SU-DHL-6 (cell line): ENCODE data around the gene LHFPL3.

Experiments used
- H2AFZ ChIP-seq: fragments of 200-600 bp; sonication (generic); 2 replicates; pipeline ENCODE4 v1.6.1; 2014; ENCODE audit warnings: low read depth, mild to moderate bottlenecking, moderate library complexity, mixed read lengths, antibody characterized with exemption, low read length; ENCODE audit not compliant: severe bottlenecking
- H3F3A ChIP-seq: fragments of 200-600 bp; shearing (Covaris generic); 2 replicates; pipeline ENCODE4 v1.6.0; 2016; ENCODE audit warnings: antibody characterized with exemption, mild to moderate bottlenecking; ENCODE audit not compliant: insufficient read depth
- H3K27ac ChIP-seq: fragments of 200-600 bp; sonication (generic); 2 replicates; pipeline ENCODE4 v1.5.1; 2016; ENCODE audit warnings: low read depth, mild to moderate bottlenecking, low read length, moderate library complexity, mixed read lengths
- H3K27me3 ChIP-seq: fragments of 200-600 bp; sonication (generic), shearing (Covaris generic); 2 replicates; pipeline ENCODE4 v1.6.0; 2014; ENCODE audit warnings: mild to moderate bottlenecking, low read length
- H3K36me3 ChIP-seq: fragments of 200-600 bp; sonication (generic); 2 replicates; pipeline ENCODE4 v1.6.1; 2014; ENCODE audit warnings: mild to moderate bottlenecking, low read length, mixed read lengths
- H3K4me2 ChIP-seq: fragments of 300-600, 200-600 bp; shearing (Covaris generic), sonication (generic); 2 replicates; pipeline ENCODE4 v1.6.0; 2014; ENCODE audit warnings: low read length, low read depth, mild to moderate bottlenecking; ENCODE audit not compliant: poor library complexity, severe bottlenecking
- H3K4me3 ChIP-seq: fragments of 200-600 bp; sonication (generic); 2 replicates; pipeline ENCODE4 v1.5.1; 2014; ENCODE audit warnings: antibody characterized with exemption, low read length, mild to moderate bottlenecking, mixed read lengths; ENCODE audit not compliant: insufficient read depth, poor library complexity, severe bottlenecking
- H3K79me2 ChIP-seq: fragments of 200-600 bp; sonication (generic); 2 replicates; pipeline ENCODE4 v1.6.1; 2014; ENCODE audit warnings: mild to moderate bottlenecking, low read length, moderate library complexity; ENCODE audit not compliant: insufficient read depth
- H3K9ac ChIP-seq: fragments of 200-600 bp; sonication (generic); 2 replicates; pipeline ENCODE4 v1.7.0; 2014; ENCODE audit warnings: mild to moderate bottlenecking, low read length
- H3K9me2 ChIP-seq: fragments of 200-600 bp; sonication (generic); replicated peaks from 2 replicates; pipeline ENCODE4 v1.6.1; 2014; ENCODE audit warnings: low read length; ENCODE audit not compliant: insufficient read depth
- H3K9me3 ChIP-seq: fragments of 200-600 bp; sonication (generic); 2 replicates; pipeline ENCODE4 v1.6.1; 2014; ENCODE audit warnings: low read length, mixed read lengths; ENCODE audit not compliant: insufficient read depth
- H4K20me1 ChIP-seq: fragments of 200-600 bp; sonication (generic); 2 replicates; pipeline ENCODE4 v1.6.1; 2014; ENCODE audit warnings: low read depth, mild to moderate bottlenecking, antibody characterized with exemption, low read length, moderate library complexity, mixed read lengths
- EZH2phosphoT487 ChIP-seq: fragments of 200-600 bp; sonication (generic), shearing (Covaris generic); conservative IDR thresholded peaks from 2 replicates; pipeline ENCODE4 v1.6.1; 2018; ENCODE audit warnings: mild to moderate bottlenecking, antibody characterized with exemption, low read length, moderate library complexity, mixed read lengths
- TF ChIP-seq, protein P1 (sequence below): fragments of 200-600 bp; sonication (generic); IDR thresholded peaks from one replicate; pipeline ENCODE4 v1.5.1; 2017; ENCODE audit warnings: antibody characterized with exemption, mild to moderate bottlenecking, low read length, moderate library complexity; ENCODE audit not compliant: insufficient read depth, poor library complexity, severe bottlenecking

Gene LHFPL3

DNA sequence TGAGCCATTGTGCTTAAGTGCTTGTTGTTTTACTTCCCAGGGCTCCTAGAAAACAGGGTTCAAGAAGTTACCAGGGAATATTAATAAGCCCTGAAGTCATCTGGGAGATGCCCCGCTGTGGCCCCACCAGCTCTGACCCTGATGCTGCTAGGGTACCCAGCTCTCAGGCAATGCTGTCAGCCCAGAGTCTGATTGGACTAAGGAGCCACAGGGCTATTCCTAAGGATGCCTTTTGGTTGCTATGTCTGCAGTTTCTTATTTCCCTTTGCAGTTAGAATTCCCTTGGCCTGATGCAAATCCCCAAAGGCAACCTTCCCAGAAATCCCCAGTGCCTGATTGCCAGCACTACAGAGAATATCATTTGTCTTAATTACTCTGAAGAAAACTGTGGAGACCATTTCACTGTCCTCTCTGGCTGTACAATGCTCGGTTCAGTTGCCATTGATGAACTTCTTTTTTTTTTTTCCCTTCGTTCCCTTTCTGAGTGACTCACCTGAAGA is 448.9 kb downstream of the LHFPL3 start:
- H3K9ac ChIP-seq: no peak overlapping the region
- no peaks in the 10 kb centered on the region for H4K20me1 ChIP-seq
- TF ChIP-seq, protein P1, sequence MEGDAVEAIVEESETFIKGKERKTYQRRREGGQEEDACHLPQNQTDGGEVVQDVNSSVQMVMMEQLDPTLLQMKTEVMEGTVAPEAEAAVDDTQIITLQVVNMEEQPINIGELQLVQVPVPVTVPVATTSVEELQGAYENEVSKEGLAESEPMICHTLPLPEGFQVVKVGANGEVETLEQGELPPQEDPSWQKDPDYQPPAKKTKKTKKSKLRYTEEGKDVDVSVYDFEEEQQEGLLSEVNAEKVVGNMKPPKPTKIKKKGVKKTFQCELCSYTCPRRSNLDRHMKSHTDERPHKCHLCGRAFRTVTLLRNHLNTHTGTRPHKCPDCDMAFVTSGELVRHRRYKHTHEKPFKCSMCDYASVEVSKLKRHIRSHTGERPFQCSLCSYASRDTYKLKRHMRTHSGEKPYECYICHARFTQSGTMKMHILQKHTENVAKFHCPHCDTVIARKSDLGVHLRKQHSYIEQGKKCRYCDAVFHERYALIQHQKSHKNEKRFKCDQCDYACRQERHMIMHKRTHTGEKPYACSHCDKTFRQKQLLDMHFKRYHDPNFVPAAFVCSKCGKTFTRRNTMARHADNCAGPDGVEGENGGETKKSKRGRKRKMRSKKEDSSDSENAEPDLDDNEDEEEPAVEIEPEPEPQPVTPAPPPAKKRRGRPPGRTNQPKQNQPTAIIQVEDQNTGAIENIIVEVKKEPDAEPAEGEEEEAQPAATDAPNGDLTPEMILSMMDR: no peak
- TF ChIP-seq EZH2phosphoT487: no peak
- H3K4me2 ChIP-seq: no peak overlapping the region
- no peaks in the 10 kb centered on the region for H3K27me3 ChIP-seq
- no peak overlapping the region for H3K27ac ChIP-seq
- H3K9me2 ChIP-seq: no peaks in the 10 kb centered on the region
- no peaks in the 10 kb centered on the region for H3K79me2 ChIP-seq
- H3K36me3 ChIP-seq: no peaks in the 10 kb centered on the region
- H2AFZ ChIP-seq: no peak overlapping the region
- no peaks in the 10 kb centered on the region for H3K9me3 ChIP-seq
- no peak overlapping the region for H3K4me3 ChIP-seq
- H3F3A ChIP-seq: no peaks in the 10 kb centered on the region

DNA sequence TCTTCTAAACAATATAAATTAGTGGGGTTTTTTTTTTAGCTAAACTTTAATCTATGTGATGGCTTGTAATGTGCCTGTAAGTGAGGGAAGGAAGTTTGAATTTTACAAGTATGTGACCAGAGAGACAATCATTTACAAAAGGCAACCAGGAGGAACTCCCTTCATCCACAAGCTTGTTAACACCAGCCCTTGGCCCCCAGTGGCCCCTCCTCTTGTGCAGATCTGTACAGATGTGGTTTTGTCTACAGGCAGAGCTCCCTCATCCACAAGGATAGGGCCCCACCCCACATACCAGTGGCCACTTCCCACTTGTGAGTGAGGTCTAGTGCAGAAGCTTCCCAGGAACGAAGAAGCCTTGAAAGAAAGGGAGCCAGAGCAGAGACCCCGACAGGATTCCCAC is 451.5 kb downstream of the LHFPL3 start:
- H3K79me2 ChIP-seq: no peaks in the 10 kb centered on the region
- no peaks in the 10 kb centered on the region for H3K9me2 ChIP-seq
- no peak overlapping the region for H3K27ac ChIP-seq
- H3K36me3 ChIP-seq: no peaks in the 10 kb centered on the region
- no peak overlapping the region for H3K4me2 ChIP-seq
- no peak overlapping the region for H3K4me3 ChIP-seq
- no peak overlapping the region for H3K9ac ChIP-seq
- H2AFZ ChIP-seq: no peak overlapping the region
- TF ChIP-seq, protein P1: no peak
- no peak for TF ChIP-seq EZH2phosphoT487
- H3K27me3 ChIP-seq: no peaks in the 10 kb centered on the region
- H3K9me3 ChIP-seq: no peaks in the 10 kb centered on the region
- no peaks in the 10 kb centered on the region for H4K20me1 ChIP-seq
- H3F3A ChIP-seq: no peaks in the 10 kb centered on the region

DNA sequence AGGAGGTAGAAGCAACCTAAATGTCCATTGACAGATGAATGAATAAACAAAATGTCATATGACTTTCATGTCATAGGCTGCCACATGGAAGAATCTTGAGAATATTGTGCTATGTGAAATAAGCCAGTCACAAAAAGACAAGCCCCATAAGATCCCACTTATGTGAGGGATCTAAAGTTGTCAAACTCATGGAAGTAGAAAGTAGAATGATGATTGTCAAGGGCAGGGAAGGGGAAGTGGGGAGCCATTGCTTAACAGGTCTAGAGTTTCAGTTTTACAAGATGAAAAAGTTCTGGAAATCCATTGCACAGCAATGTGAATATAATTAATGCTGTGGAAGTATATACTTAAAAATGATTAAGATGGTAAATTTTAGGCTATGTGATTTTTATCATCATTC is 456.3 kb downstream of the LHFPL3 start:
- Histone ChIP-seq H3K27me3 (no peaks in the 10 kb centered on the region), H3K9me3 (no peaks in the 10 kb centered on the region), H3K9me2 (no peaks in the 10 kb centered on the region), H3K36me3 (no peaks in the 10 kb centered on the region), H3F3A (no peaks in the 10 kb centered on the region), H3K4me3 (no peak overlapping the region), H2AFZ (no peak overlapping the region), H3K4me2 (no peak overlapping the region), H3K27ac (no peak overlapping the region), H3K79me2 (no peaks in the 10 kb centered on the region), H3K9ac (no peak overlapping the region), H4K20me1 (no peaks in the 10 kb centered on the region)
- TF ChIP-seq, protein P1: no peak
- no peak for TF ChIP-seq EZH2phosphoT487

DNA sequence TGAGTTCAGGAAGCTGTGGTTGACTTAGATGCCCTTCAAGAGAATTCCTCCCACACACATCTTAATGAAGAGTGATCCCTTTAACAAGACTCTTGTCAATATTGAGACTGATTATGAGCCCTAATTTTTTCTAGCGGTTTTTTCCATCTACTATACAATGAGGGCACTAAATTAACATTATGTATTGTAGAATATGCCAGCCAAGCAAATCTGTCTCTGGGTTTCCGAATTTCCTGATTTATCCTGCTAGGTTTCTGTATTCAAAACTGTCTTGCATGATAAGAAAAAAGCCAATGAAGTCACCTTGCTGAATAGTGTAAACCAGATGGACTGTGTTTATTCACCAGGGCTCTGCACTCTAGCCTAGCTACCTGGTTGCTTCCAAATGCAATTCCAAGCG is 461.4 kb downstream of the LHFPL3 start:
- no peak for TF ChIP-seq EZH2phosphoT487
- TF ChIP-seq, protein P1: no peak
- no peak overlapping the region for H3K4me2 ChIP-seq
- H3K36me3 ChIP-seq: no peaks in the 10 kb centered on the region
- no peaks in the 10 kb centered on the region for H3K9me3 ChIP-seq
- H3K9me2 ChIP-seq: no peaks in the 10 kb centered on the region
- no peak overlapping the region for H2AFZ ChIP-seq
- no peaks in the 10 kb centered on the region for H3F3A ChIP-seq
- no peaks in the 10 kb centered on the region for H3K27me3 ChIP-seq
- H4K20me1 ChIP-seq: no peaks in the 10 kb centered on the region
- H3K4me3 ChIP-seq: no peak overlapping the region
- no peaks in the 10 kb centered on the region for H3K79me2 ChIP-seq
- no peak overlapping the region for H3K27ac ChIP-seq
- no peak overlapping the region for H3K9ac ChIP-seq
